IPS-NIHi7 (cell line): ENCODE data around the gene ACCS.

ENCODE experiments used
- DNase-seq: peaks from one replicate; pipeline ENCODE4 v3.0.0; 2012; ENCODE audit warnings: mixed read lengths; ENCODE audit errors: extremely low spot score

ACCS gene, protein sequence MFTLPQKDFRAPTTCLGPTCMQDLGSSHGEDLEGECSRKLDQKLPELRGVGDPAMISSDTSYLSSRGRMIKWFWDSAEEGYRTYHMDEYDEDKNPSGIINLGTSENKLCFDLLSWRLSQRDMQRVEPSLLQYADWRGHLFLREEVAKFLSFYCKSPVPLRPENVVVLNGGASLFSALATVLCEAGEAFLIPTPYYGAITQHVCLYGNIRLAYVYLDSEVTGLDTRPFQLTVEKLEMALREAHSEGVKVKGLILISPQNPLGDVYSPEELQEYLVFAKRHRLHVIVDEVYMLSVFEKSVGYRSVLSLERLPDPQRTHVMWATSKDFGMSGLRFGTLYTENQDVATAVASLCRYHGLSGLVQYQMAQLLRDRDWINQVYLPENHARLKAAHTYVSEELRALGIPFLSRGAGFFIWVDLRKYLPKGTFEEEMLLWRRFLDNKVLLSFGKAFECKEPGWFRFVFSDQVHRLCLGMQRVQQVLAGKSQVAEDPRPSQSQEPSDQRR

DNA sequence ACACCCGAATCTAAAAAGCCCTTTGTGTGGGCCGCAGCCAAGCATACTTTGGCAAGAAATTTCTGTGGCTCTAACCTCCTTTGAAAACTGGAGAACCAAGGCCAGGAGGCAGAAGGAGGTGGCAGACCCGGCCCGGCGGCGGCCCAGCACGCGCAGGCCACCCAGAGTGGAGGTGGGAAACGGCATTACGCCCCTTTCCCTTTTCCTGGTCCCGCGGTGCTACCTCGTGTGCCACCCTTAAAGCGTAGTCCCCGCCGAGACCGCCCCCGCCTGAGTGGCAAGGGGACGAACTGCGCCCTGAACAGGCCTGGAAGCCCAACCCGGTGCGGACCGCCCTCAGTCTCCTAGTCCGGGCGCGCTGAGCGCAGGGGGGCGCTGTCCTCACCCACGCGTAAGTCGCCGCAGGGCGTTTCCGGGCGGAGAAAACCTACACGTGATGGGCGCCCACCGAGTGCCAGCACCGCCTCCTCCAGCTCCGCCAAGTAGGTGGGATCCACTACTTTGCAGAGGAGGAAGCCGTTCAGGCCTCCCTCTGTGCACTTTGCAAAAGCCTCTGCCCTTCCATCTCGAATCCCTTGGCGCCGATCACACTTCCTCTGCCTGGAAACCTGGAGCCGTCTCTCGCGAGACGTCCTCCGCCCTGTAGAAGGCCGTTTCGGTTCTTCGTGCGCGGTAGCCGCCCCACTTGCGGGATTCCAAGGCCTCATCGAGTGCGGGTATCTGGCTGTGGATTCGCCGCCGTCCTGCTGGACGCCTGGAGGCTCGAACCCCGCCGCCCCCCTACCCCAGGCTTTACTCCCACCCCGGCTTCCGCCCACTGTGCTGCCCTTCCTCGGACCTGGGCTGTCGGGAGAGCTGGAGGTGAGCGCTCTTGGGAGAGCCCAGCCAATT, at the start of gene ACCS:
Gene ACCS (plus strand): TSS at position 430 of the 891 bp plus-strand sequence. CDS start 1,358 bp downstream, outside the sequence.
- DNase-seq, result peak; percentile 91

DNA sequence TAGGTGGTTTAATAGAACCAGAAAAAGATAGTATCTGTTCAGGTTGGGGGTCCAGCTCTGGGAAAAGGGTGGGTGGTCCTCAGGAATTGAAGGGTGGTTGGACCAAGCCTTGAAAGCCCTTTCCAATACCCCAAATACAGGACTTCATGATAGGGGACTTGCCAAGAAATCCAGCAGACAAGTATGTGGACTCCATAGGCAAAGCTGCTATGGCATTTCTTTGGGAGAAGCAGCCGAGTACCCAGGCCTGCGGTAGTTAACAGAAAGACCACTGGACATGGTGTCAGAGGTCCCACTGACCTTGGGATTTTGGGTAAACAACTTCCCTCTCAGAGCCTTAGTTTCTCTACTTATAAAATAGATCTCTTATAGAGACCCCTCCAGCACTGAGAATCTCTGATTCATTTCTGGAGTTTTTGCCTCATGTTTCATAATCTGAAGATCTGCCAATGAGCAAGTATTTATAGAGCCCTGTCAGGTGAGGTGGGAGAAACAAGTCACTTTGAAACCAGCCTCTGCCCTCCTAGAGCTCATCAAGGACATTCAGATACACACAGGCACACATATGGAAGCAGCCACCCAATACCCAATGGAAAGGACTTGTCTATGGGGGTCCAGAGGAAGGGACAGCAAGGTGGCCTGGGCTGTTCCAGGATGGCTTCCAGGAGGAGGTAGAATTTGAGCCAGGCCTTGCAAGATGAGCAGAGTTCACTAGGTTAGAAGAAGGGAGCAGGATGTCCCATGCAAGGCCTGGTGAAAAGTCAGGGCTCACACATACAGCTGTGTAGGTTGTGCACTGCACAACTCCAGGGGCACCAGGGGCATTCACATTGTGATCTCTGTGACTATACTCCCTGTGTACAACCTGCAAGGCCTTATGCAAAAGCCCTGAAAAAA, 49.3 kb upstream of the ACCS start:
- no peak for DNase-seq

DNA sequence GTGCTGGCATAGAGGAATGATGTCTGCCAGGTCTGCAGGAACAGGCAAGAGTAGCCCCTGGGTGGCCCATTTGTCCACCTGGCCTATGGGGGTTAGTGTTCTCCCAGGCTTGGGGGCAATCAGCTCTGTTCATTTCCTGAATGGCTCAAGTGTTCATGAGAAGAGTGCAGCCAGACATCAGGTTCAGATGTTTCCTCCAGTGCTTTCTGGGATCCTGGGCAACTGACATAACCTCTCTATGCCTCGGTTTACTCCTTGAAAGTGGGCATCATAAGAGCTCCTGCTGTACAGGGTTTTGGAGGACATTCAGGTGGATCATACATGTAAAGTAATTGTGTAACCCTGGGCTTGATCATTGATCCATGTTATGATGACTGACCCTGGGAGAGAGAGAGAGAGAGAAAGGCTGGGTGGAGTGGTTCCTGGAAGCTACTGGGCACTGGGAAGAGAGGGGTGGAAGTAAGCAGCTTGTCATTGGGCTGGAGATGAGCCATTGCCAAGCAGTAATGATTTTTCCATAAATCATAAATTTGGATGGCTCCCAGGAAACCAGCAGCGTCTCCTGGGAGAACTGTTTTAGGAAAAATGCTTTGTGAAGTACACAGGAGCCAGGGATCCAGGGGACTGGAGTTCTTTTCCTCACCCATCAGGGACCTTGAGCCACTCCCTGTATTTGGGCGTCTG, 48.5 kb upstream of the ACCS start:
- no peak for DNase-seq

DNA sequence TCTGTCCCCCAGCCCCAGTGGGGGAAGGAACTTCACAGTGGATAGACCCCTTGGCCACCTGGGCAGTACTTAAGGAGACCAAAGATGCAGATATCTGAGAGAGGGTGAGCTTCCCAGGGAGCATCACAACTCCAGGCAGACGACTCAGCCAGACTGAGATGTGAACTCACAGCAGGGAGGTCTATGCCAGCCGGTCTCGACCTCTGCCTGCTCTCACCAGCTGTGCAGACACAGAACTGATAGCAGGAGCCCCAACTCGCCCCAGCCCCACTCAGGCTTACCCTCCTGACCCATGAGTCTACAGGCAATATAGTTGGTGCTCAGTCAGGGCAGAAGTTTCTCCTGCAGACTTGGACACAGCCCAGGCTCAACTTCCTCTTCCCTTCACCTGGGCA, 47.9 kb upstream of the ACCS start:
- DNase-seq, result no peak

DNA sequence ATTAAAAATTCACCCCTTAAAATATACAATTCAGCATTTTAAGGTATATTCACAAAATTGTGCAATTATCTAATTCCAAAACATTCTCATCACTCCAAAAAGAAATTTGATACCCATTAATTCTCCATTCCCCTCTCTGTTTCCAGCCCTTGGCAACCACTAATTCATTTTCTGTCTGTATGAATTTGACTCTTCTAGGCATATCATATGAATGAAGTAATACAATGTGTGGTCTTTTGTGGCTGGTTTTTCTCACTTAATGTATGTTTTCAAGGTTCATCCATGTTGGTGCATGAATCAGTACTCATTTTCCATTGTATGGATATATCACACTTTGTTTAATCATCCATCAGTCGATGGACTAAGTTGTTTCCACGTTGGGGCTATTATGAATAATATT, 47.2 kb upstream of the ACCS start:
- DNase-seq, result no peak

DNA sequence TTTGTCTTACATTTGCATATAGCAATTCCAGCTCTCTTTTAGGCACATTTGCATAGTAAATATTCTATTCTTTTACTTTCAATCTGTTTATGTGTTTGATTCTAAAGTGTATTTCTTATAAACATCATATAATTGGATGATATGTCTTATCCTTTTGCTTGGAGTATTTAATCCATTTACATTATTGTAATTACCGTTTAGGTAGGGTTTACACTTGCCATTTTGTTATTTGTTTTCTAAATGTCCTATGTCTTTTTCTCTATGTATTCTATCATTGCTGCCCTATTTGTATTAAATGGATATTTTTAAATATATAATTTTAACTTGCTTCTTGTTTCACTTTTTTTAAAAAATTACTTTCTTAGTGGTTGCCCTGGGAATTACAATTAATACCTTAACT, 41.1 kb upstream of the ACCS start:
- no peak for DNase-seq

DNA sequence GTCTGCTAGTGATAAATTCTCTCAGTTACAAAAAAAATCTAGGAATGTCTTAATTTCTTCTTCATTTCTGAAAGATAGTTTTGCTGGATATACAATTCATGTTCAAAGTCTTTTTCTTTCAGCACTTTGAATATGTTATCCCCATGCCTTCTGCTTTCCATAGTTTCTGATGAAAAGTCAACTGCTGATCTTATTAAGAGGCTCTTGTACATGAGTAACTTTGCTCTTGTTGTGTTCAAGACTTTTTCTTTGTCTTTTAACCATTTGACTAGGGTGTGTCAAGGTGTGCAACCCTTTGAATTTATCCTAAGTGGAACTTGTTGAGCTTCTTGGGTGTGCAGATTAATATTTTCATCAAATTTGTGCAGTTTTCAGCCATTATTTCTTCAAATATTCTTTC, 40.3 kb upstream of the ACCS start:
- no peak for DNase-seq

DNA sequence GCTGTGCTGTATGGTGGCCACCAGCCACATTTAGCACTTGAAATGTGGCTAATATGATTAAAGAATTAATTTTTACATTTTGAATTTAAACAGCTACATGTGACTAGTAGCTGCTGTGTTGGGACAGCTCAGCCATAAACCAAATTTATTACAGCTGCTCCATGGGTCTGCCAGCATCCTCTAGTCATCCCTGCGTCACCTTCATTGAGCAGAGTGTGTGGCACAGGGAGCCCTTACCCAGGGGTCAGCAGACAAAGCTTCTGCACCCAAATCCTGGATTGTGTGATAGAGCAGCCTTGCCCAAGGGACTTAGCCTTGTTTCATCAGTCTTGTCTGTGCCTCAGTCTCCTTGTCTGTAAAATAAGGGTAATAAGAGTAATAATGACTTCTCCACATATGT, 37.7 kb upstream of the ACCS start:
- no peak for DNase-seq

DNA sequence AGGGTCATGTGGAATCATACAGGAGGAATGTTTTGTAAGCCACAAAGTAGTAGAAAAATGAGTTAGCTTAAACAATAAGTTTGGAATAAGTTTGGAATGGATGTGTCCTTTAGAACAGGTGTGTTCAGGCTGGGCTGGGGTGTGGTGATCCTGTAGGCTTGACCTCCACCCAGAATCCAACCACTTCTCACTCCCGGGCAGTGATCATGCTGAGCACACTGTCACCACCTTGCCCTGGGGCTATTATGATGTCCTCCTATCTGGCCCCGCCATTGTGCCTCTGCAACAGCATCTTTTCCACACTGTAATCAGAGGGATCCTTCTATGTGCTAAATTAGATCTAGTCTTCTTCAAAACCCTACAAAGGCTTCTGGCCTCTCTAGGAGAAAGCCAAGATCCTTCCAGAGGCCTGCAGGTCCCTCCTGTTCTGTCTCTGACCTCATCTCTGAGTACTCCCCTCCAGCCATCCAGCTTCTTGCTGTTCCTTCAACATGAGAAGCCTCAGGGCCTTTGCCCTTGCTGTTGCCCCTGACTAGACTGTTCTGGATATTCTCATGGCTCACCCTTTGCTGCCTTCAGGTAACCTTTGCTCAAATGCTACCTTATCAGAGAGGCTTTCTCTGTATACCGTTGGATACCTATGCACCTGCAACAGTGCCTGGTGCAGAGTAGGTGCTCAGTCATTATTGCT, 37.1 kb upstream of the ACCS start:
- no peak for DNase-seq

DNA sequence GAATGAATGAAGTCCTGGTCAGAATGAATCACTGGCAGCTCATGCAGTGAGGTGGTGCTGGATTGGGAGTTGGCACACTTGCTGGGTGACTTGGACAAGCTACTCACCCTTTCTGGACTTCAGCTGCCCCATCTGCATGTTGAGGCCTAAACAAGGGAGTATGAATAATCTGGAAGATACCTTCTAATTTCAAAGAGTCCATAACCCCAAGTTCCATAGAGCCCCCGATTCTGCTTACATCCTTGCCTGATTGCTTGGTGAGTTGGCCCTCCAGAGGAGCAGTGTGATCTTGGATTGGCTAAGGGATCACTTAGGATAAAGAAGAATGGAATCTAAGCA, 36.6 kb upstream of the ACCS start:
- DNase-seq, result no peak

DNA sequence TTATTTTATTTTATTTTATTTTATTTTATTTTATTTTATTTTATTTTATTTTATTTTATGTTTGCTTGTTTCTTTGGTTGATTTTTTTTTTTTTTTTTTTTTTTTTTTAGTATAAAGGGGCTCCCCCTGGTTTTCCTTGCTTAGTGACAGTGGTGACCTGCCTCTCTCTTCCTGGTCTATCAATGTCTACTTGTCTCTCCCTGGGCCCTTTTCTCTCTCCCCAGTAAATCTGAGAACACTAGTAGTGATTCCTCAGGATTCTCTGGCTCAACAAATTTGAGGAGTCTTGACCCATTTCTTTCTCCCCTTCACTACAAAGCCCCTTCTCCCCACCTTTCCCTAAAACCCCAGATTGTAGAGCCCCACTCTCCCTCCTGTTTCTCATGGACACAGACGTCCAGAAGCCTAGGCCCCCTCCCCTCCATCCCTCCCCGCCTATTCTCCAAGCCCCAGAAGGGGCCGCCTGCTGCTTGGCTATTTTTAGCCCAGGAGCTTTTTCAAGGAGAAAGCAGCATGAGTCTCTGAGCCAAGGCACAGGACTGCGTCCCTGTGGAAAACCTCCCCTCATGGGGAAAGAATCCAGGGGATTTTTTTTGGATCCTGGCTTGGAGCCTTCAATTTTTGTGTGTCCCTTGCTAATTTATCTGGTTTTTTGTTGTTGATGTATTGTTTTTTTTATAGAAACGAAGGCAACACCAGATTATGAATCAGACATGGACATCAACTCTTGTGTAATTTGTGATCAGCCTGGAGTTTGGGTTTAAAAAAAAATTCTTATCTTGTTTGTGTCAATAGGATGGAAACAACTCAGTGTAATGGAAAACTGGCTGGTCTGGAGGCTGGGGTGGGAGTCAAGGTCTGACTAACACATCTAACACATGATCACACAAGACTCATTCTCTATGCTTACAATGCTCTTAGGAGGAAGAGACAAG, 35.8 kb upstream of the ACCS start:
- peak; percentile 68 for DNase-seq

DNA sequence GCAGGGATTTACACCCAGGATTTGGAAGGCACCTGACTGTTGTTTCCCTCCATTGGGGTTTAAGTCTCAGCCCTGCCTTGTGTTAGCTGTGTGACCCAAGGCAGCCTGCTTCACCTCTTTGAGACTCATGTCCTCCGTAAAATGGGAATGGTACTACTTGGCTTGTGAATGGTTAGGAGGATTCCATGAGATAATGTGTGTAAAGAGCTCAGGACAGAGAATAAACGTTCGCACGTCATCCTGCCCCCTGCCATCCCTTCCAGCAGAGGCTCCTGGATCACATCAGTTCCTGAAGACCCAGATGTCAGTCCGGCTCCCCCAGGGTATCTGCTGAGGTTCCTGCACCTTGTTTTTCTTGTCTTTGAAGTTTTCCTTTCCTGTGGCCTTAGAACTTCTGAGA, 35.1 kb upstream of the ACCS start:
- no peak for DNase-seq

DNA sequence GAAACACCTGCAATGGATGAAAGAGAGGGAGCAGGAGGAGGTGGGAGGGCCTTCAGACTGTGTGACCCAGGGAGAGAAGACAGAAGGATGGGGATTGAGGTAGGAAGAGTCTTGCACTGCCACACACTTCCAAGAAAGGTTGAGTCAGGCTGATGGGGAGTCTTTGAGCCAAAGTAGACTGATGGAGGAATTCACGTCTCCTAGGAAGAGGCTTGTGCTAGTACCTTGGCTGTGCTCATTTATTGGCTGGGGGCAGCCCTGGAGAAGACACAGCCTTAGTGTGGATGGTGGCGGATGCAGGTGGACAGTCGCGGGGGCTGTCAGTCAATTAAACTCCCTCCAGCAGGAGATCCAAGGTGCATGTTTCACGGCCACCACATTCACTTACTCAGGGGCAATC, 34.5 kb upstream of the ACCS start:
- no peak for DNase-seq

DNA sequence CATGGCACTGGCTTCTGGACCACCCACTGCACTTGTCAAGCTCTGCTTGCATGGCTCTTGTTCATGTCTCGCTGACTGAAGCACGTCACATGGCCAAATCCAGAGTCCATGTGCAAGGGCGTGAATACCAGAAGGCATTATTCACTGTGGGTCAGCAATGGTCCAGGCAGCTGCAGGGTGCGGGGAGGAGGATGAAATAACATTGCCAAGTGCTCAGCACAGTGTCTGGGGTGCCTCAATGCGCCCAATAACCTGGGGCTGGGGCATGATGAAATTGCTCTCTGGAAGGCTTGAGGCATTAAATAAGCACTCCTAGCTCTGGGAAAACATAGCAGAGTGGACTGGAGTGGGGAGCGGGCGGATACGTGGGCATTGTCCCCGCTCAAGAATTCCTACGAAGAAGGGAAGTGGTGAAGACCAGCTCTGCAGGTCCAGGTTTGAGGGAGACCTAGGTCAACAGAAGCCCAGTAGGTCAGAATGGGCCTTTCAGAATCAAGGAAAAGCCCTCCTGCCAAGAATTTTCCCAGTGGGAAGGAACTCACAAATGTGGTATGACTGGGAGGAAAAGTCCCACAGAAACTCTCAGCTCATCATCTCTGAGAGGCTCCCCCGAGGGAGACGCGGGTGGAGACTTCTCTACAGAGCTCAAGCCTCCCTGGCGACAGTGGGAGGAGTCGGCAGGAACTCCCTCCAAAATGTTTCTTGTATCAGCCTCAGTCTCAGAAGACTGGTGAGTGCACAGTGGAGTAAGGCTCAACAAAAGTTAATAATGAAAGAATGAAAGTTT, 33.6 kb upstream of the ACCS start:
- no peak for DNase-seq

DNA sequence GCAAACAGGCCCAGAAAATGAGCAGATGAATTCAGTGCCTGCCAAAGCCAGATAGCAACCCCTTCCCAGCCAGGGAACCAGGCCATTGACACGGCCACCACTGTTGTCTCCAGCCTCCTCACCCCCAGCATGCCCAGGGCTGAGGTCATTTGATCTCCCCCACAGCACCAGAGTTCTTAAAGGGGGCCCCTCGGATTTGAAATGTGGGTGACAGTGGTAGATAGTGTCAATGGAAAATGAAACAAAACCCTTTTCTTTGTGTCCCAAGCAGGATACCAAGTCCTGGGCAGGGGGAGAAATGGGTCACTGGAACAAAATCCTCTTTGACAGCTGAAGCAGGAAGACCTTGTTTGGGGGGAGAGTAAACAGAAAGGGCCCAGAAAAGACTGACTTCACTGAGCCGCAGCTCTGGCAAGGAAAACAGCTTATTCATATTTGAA, 32.6 kb upstream of the ACCS start:
- DNase-seq, result no peak

DNA sequence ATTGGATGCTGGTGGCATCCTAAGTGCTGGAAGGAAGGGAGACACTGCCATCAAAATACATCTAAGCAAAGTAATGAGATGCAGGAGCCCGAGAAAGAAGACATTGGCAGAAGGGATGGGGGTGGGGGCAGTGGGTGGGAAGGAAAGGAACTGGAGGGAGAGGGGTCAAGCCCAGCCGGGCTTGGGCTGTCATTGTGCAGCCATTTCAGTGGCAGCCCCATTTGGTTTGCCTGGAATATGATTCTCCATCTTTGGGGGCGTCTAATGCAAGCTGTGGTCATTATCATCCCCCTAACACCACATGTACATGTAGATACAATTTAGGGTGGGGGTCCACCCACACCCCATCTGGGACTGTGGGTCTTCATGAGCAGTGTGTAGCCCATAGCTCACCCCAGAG, 32.2 kb upstream of the ACCS start:
- DNase-seq, result no peak

DNA sequence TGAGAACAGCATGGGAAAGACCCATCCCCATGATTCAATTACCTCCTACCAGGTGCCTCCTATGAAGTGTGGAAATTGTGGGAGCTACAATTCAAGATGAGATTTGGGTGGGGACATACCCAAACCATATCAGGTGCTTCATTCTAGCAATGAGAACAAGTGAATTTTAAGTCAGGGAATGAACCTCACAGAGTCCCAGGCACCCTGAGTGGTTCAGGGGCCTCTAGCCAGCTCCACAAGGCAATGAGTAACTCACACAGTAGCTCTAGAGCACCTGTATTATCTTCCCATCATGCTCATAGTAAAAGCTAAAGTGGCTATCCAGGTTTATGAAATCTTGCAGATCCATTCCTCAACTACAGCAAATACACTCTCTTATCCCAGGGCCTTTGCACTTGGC, 31.4 kb upstream of the ACCS start:
- DNase-seq, result no peak

DNA sequence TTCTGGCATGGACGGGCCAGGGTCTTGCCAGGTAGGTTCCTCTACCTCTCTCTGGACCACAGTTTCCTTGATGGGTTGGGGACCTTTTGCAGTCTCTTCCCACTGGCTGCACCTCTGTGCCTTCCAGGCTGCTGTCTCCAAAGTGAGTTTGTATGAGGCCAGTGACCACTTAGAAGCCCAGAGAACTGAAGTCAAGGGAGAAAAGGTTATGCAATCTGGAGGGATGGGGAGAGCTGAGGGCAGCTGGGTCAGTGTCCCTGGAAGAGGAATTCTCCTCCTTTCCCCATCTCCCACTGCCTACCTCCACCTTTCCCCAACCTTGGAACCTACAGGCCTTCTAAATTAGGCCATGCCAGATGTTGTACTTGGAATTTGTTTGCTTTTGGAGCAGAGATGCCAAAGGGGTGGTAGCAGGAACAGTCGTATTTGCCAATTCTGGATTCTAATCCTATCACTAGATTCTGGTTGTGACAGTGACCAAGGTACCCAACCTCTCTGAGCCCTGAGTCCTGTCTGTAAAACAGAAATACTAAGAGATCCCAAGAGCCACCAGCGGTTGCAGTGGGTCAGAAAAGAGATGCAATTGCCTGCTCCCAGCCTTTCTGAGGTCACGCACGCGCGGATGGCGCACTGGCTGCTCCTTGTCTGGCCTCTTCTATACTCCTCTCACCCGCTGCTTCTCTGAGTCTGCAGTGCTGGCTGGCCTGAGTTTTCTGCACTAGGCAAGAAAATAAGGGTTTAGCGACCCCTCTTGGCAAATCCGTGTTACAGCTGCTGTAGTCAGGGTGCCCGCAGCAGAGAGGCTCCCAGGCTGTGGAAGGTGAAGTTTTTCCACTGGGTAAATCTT, 29.0 kb upstream of the ACCS start:
- DNase-seq, result peak; percentile 90
